Gastroesophageal sphincter (tissue), 4 donors: ENCODE results near the gene PDE5A. TPM values are rescaled to one million over a fixed set of nuclear protein-coding genes. Genes with fewer than 3 reads are reported as not detected.

Experiments used
- ATAC-seq: fragments of 150-250 bp; one replicate; pipeline ENCODE4 v1.9.1; 2016; ENCODE audit warnings: mild to moderate bottlenecking, moderate library complexity
- H3K27ac ChIP-seq, 4 donors: fragments of 200-600 bp; sonication (generic) in 3 of 4; 1 replicate in 3 of 4; 2 replicates in 1 of 4; pipeline ENCODE4 v1.5.1; 2016 to 2019
- H3K27me3 ChIP-seq: fragments of 200-600 bp; sonication (generic); one replicate; pipeline ENCODE4 v1.5.1; 2019
- H3K36me3 ChIP-seq, 2 donors: fragments of 200-600 bp; sonication (generic); one replicate each; pipeline ENCODE4 v1.5.1; 2019; ENCODE audit warnings: control low read depth in 1 of 2
- H3K4me1 ChIP-seq, 3 donors: fragments of 200-600 bp; sonication (generic); 1 replicate in 2 of 3; 2 replicates in 1 of 3; pipeline ENCODE4 v1.5.1; 2016 to 2019; ENCODE audit warnings: control low read depth in 2 of 3
- H3K4me3 ChIP-seq, 2 donors: fragments of 200-600 bp; sonication (generic); one replicate each; pipeline ENCODE4 v1.5.1; 2019; ENCODE audit warnings: mild to moderate bottlenecking in 1 of 2, moderate library complexity in 1 of 2
- H3K9me3 ChIP-seq, 3 donors: fragments of 200-600 bp; sonication (generic); one replicate each; pipeline ENCODE4 v1.5.1; 2017 to 2019; ENCODE audit warnings: control low read depth in 2 of 3
- EP300 ChIP-seq: sonication (generic); formaldehyde crosslinking; IDR thresholded peaks from one replicate; pipeline ENCODE4 v1.6.1; 2017; ENCODE audit warnings: antibody characterized with exemption, mild to moderate bottlenecking
- POLR2A ChIP-seq, 2 donors: fragments of 450-650 bp; IDR thresholded peaks; one replicate each; pipeline ENCODE4 v1.6.1; 2017; ENCODE audit warnings: antibody characterized with exemption in 2 of 2, mild to moderate bottlenecking in 2 of 2, moderate library complexity in 1 of 2
- POLR2AphosphoS5 ChIP-seq: sonication (generic); formaldehyde crosslinking; IDR thresholded peaks from one replicate; pipeline ENCODE4 v1.6.1; 2017; ENCODE audit warnings: antibody characterized with exemption
- WGBS, 2 donors: methylation state at CpG; one replicate each; pipeline ENCODE4 v1.1.5; 2018; ENCODE audit warnings: low coverage in 1 of 2; 5-methylcytosine and 5-hydroxymethylcytosine counted together
- total RNA-seq, 4 donors: library from RNA; depleted of rRNA; stranded (reverse); fragments of >200 nt; gene quantifications; one replicate each; pipeline ENCODE4 v1.1.0, GENCODE V29; 2016
- TF ChIP-seq, protein P1 (sequence below), 4 experiments: fragments of 200-600 bp in 2 of 4; fragments of 450-650 bp in 2 of 4; sonication (generic) in 1 of 4; IDR thresholded peaks; one replicate each; pipeline ENCODE4 v1.5.1; 2017 to 2019; ENCODE audit warnings: antibody characterized with exemption in 4 of 4, mild to moderate bottlenecking in 2 of 4, moderate library complexity in 2 of 4

The PDE5A gene
- total RNA-seq, 4 donors from 2014 or later, result 126 to 358 (median 212) TPM

DNA sequence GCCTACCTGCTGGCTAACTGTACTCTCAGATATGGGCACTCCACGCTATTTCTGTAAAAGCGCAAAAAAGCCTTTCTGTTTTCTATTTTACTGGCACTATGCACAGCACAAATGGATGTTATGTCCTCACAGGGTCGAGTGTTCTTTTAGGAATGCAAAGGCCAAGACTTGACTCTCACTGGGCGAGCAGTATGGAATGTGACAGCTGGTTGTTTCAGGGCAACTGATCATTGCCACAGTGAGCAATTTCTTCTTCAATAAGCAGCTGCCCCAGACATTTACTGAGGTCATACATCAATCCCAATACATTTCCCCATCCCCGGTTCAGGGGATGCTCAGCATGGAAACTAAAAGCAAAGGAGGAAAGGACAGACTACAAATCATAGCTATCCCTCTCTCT lies 58.2 kb downstream of the PDE5A start:
- peak overlapping the region; percentile 67 to 77 (median 72) for H3K27ac ChIP-seq

DNA sequence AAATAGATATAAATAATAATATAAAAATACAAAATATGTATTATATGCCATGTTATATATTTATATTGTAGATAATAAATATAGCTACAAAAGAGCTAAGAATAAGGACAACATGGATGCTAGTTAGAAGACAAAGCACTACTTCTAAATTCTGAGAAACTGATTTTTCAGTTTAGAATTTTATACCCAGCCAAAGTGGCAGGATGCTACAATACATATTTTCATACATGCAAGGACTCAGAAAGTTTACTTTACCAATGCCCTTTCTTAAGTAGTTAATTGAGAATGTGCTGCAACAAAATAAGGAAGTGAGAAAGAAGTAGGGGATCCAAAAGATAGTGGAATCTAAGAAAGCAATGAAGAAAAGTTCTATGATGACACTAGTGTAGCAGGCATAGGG lies 64.5 kb downstream of the PDE5A start:
- no peak for ATAC-seq
- Histone ChIP-seq H3K9me3 (peaks cover 0 to 20% (median 0%) of the 10 kb centered on the region in 3 donors), H3K27me3 (no peaks in the 10 kb centered on the region), H3K4me1 (peaks cover 0 to 36% (median 4%) of the 10 kb centered on the region in 3 donors), H3K36me3 (peaks cover 4 to 64% of the 10 kb centered on the region in 2 donors), H3K27ac (no peak overlapping the region), H3K4me3 (no peak overlapping the region)
- no peak for TF ChIP-seq POLR2AphosphoS5

More for the DNA sequence above, 58.2 kb downstream of the PDE5A start:
- Histone ChIP-seq H3K4me3 (no peak overlapping the region), H3K27me3 (no peaks in the 10 kb centered on the region), H3K36me3 (peaks cover 0 to 13% of the 10 kb centered on the region in 2 donors), H3K4me1 (peaks cover 8 to 63% (median 18%) of the 10 kb centered on the region in 3 donors), H3K9me3 (no peaks in the 10 kb centered on the region)
- WGBS, 2 donors, result 24 to 84% methylated on average over 2 to 5 of the region's 5 CpGs
- ATAC-seq, result no peak
- TF ChIP-seq, protein P1, sequence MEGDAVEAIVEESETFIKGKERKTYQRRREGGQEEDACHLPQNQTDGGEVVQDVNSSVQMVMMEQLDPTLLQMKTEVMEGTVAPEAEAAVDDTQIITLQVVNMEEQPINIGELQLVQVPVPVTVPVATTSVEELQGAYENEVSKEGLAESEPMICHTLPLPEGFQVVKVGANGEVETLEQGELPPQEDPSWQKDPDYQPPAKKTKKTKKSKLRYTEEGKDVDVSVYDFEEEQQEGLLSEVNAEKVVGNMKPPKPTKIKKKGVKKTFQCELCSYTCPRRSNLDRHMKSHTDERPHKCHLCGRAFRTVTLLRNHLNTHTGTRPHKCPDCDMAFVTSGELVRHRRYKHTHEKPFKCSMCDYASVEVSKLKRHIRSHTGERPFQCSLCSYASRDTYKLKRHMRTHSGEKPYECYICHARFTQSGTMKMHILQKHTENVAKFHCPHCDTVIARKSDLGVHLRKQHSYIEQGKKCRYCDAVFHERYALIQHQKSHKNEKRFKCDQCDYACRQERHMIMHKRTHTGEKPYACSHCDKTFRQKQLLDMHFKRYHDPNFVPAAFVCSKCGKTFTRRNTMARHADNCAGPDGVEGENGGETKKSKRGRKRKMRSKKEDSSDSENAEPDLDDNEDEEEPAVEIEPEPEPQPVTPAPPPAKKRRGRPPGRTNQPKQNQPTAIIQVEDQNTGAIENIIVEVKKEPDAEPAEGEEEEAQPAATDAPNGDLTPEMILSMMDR (IDR thresholded peaks at IDR 0.05), result no peak
- TF ChIP-seq POLR2A (IDR thresholded peaks at IDR 0.05) (no peak), EP300 (no peak), POLR2AphosphoS5 (no peak)

DNA sequence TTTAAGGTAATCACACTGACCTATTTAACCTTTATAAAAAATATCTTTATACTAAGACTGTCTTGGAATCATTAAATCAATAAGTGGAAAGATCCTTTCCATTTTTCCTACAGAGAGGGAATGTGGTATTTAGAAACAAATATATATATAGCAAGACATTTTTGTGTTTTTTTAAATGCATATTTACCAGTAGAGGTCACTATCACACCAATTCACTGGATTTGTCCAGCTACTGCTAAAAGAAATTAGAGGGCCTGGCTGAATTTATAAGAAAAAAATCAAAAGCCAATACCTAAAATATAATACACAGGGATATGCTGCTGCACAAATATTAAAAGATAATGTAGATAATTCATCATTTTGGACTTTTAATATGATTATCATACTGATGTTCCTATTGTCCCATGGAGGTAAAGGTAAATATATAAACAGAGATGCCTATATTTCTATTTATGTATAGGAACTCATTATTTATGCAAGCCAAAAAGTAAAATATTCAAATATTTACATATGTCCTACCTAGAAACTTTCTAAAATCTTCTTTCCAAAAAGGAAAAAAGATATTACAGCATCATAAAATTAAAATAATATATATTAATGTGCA lies 69.5 kb downstream of the PDE5A start:
- ATAC-seq, result no peak
- Histone ChIP-seq H3K27ac (peak overlapping the region in 3 of 4 donors; percentile 23 to 39 (median 24)), H3K9me3 (peaks cover 0 to 9% (median 0%) of the 10 kb centered on the region in 3 donors), H3K4me1 (peaks cover 0 to 49% (median 4%) of the 10 kb centered on the region in 3 donors), H3K4me3 (no peak overlapping the region), H3K36me3 (peaks cover 1 to 48% of the 10 kb centered on the region in 2 donors), H3K27me3 (no peaks in the 10 kb centered on the region)
- TF ChIP-seq POLR2A (IDR thresholded peaks at IDR 0.05) (no peak), POLR2AphosphoS5 (no peak), EP300 (no peak)
- TF ChIP-seq, protein P1 (IDR thresholded peaks at IDR 0.05), result peak; percentile 34 to 60 (median 52)

DNA sequence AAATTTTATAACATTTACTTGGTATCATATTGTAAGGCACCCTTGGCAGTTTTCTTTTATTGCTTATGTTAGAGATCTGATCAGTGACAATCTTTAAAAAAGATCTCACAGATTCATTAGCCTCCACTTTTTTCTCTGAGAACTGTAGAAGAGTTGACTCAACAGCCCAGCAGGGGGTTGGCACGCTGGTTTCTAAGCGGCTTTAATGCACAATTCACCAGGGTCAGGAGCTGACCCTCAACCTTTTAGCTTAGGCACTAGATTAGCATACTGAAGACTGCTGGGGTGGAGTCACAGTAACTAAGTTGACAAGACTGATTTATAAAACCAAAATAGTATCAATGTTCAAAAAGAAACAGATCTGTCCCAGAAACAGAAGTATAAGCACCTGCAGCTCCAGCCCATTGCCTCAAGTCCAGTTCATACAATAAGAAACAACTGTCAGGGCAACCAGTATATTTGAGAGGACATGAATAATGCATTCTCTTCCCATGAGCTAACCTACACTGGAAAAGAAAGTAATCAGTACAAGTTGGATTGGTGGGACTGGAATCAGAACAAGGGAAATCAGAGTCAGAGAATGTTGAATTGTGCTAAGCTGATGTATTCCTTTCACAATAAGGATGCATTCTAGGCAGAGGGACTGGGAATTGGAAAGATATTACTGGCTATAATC lies 77.6 kb downstream of the PDE5A start:
- H3K36me3 ChIP-seq, result peaks cover 0 to 13% of the 10 kb centered on the region in 2 donors
- H3K27ac ChIP-seq, result peak overlapping the region in 3 of 4 donors; percentile 5 to 51 (median 39)

DNA sequence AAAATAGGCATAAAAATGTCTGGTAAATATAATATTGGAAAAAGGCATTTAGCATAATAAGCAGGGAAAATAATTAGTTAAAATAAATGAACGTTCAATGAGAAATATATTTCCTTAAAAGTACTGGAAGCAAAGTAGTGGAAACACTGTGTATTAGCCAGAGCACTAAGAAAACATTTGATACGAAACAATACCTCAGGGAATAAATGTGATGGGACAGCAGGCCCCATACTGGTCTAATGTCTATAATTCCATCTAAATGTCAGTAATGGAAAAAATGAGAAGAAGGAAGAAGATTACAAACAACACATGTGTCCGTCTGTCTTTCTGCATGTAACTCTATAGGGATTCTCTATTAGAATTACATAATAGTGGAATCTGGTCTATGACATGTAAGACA lies 79.0 kb downstream of the PDE5A start:
- peaks cover 0 to 12% of the 10 kb centered on the region in 2 donors for H3K36me3 ChIP-seq
- H3K4me1 ChIP-seq, result peaks cover 0 to 41% (median 3%) of the 10 kb centered on the region in 3 donors
- TF ChIP-seq POLR2AphosphoS5 (no peak), POLR2A (IDR thresholded peaks at IDR 0.05) (no peak), EP300 (no peak)
- TF ChIP-seq, protein P1 (IDR thresholded peaks at IDR 0.05), result no peak
- no peaks in the 10 kb centered on the region for H3K27me3 ChIP-seq
- 21 to 49% methylated on average over 3 of the region's 3 CpGs for WGBS, 2 donors
- H3K4me3 ChIP-seq, result no peak overlapping the region
- no peaks in the 10 kb centered on the region for H3K9me3 ChIP-seq
- H3K27ac ChIP-seq, result peak overlapping the region in 3 of 4 donors; percentile 39 to 59 (median 51)
- ATAC-seq, result no peak

More for the DNA sequence above, 77.6 kb downstream of the PDE5A start:
- WGBS, 2 donors, result 60 to 83% methylated on average over 1 of the region's 2 CpGs
- ATAC-seq, result no peak
- peaks cover 0 to 47% (median 3%) of the 10 kb centered on the region in 3 donors for H3K4me1 ChIP-seq
- TF ChIP-seq POLR2AphosphoS5, result no peak
- TF ChIP-seq, protein P1 (IDR thresholded peaks at IDR 0.05), result no peak
- no peak for TF ChIP-seq POLR2A (IDR thresholded peaks at IDR 0.05)
- no peak for TF ChIP-seq EP300
- H3K9me3 ChIP-seq, result no peaks in the 10 kb centered on the region
- no peak overlapping the region for H3K4me3 ChIP-seq
- H3K27me3 ChIP-seq, result no peaks in the 10 kb centered on the region
